A673 (cell line): ENCODE results near the gene DNAJC27. TPM values are rescaled to one million over a fixed set of nuclear protein-coding genes. Genes with fewer than 3 reads are reported as not detected.

ENCODE experiments used
- BruUV-seq: library from RNA; stranded (reverse); fragments of 400-500 nt; replicated peaks from 2 replicates; lab custom pipeline; 2021; lab: Mats Ljungman, UMichigan
- CTCF ChIA-PET: fragments of 300-600 bp; sonication (Branson Sonifier 250); formaldehyde crosslinking; loops from one replicate; lab custom pipeline; 2022; ENCODE audit warnings: antibody characterized with exemption; lab: Charles Lee
- POLR2A ChIA-PET: fragments of 300-600 bp; sonication (Branson Sonifier 250); formaldehyde crosslinking; loops from one replicate; lab custom pipeline; 2022; ENCODE audit warnings: antibody characterized with exemption; ENCODE audit not compliant: low non-redundant PET; lab: Charles Lee
- DNase-seq: peaks from one replicate; pipeline ENCODE4 v3.0.0-alpha.2; 2015; ENCODE audit warnings: low spot score
- H3K27ac ChIP-seq: fragments of 200-600 bp; sonication (generic); 2 replicates; pipeline ENCODE4 v1.5.1; 2016; ENCODE audit warnings: mixed run types, low read depth, mild to moderate bottlenecking, mixed read lengths, antibody characterized with exemption, low read length; ENCODE audit not compliant: poor library complexity, severe bottlenecking
- H3K27me3 ChIP-seq: fragments of 200-600 bp; sonication (generic); replicated peaks from 2 replicates; pipeline ENCODE4 v1.6.1; 2017; ENCODE audit warnings: mixed run types, low read depth, mild to moderate bottlenecking, mixed read lengths, antibody characterized with exemption, low read length; ENCODE audit not compliant: insufficient read depth, poor library complexity
- H3K36me3 ChIP-seq: fragments of 200-600 bp; sonication (generic); 2 replicates; pipeline ENCODE4 v1.6.1; 2016; ENCODE audit warnings: mixed run types, mild to moderate bottlenecking, mixed read lengths, antibody characterized with exemption, low read length; ENCODE audit not compliant: insufficient read depth, poor library complexity, severe bottlenecking
- H3K4me1 ChIP-seq: fragments of 200-600 bp; sonication (generic); 2 replicates; pipeline ENCODE4 v1.6.1; 2017; ENCODE audit warnings: mixed run types, mild to moderate bottlenecking, mixed read lengths, antibody characterized with exemption, low read length; ENCODE audit not compliant: insufficient read depth, poor library complexity, severe bottlenecking
- H3K4me3 ChIP-seq: fragments of 200-600 bp; sonication (generic); 2 replicates; pipeline ENCODE4 v1.5.1; 2016; ENCODE audit warnings: low read depth, mixed run types, mild to moderate bottlenecking, mixed read lengths, low read length; ENCODE audit not compliant: poor library complexity, severe bottlenecking
- H3K9me3 ChIP-seq: fragments of 200-600 bp; sonication (generic); 2 replicates; pipeline ENCODE4 v1.6.1; 2016; ENCODE audit warnings: mixed run types, low read depth, mild to moderate bottlenecking, mixed read lengths, antibody characterized with exemption, low read length; ENCODE audit not compliant: poor library complexity, severe bottlenecking
- CTCF ChIP-seq: fragments of 300-800, 200-600 bp; sonication (generic); conservative IDR thresholded peaks from 2 replicates; pipeline ENCODE4 v1.5.1; 2017; ENCODE audit warnings: low read depth, mild to moderate bottlenecking, antibody characterized with exemption, low read length, moderate library complexity, mixed read lengths
- EZH2 ChIP-seq: fragments of 200-600 bp; sonication (generic); IDR thresholded peaks from 2 replicates; pipeline ENCODE4 v1.6.1; 2017; ENCODE audit warnings: borderline replicate concordance, low read depth, mild to moderate bottlenecking, mixed read lengths, antibody characterized with exemption, low read length; ENCODE audit not compliant: poor library complexity, severe bottlenecking
- intact Hi-C: fragments of 100-400 bp; cut with micrococcal nuclease; formaldehyde crosslinking; loops from one replicate; pipeline ENCODE4 v1.10.0; 2022; ENCODE audit not compliant: unreplicated experiment
- total RNA-seq: library from RNA; stranded (reverse); gene quantifications from 2 replicates; pipeline ENCODE4 v1.2.3, GENCODE V29; 2021

The DNAJC27 gene
- total RNA-seq, 1 experiment from 2014 or later: 4.4 TPM

DNA sequence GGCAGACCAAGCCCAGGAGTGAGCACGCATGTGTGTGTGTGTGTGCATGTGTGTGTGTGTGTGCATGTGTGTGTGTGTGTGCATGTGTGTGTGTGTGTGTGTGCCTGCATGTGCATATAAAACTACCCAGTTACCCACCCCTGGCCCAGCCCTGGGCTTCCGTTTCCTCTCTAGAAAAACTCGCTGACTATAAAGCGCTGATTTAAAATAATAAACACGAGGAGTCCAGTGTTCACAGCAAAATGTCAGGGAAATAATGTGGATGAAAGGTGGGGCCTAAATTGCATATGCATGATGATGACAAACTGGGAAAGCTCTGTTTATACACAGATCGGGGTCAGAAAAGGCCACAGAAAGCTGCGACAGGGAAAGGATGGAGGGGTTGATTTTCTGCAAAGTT is 59.2 kb downstream of the DNAJC27 start:
- intact Hi-C loops: no loop called here
- H3K27me3 ChIP-seq: no peaks in the 10 kb centered on the region
- no peak overlapping the region for H3K4me3 ChIP-seq
- no peak overlapping the region for H3K27ac ChIP-seq
- TF ChIP-seq EZH2: no peak
- TF ChIP-seq CTCF: no peak
- BruUV-seq: no TSS peak
- H3K36me3 ChIP-seq: no peaks in the 10 kb centered on the region
- no peaks in the 10 kb centered on the region for H3K9me3 ChIP-seq
- no peak for DNase-seq
- no peaks in the 10 kb centered on the region for H3K4me1 ChIP-seq
- ChIA-PET POLR2A (no interaction called here), CTCF (no interaction called here)

- H3K4me3 ChIP-seq: no peak overlapping the region
- ChIA-PET POLR2A (no interaction called here), CTCF (no interaction called here)
- intact Hi-C loops: no loop called here
- no peaks in the 10 kb centered on the region for H3K4me1 ChIP-seq
- H3K27ac ChIP-seq: no peak overlapping the region
- H3K36me3 ChIP-seq: no peaks in the 10 kb centered on the region
- DNase-seq: no peak
- no peaks in the 10 kb centered on the region for H3K27me3 ChIP-seq
- no peaks in the 10 kb centered on the region for H3K9me3 ChIP-seq
- BruUV-seq: no TSS peak
- TF ChIP-seq EZH2 (no peak), CTCF (no peak)
Observed at GRCh38 chr2:24910245-24910644, 61.5 kb downstream of the DNAJC27 start.

- ChIA-PET CTCF (no interaction called here), POLR2A (no interaction called here)
- H3K4me3 ChIP-seq: no peak overlapping the region
- no TSS peak for BruUV-seq
- H3K9me3 ChIP-seq: no peaks in the 10 kb centered on the region
- H3K36me3 ChIP-seq: no peaks in the 10 kb centered on the region
- no peaks in the 10 kb centered on the region for H3K4me1 ChIP-seq
- H3K27me3 ChIP-seq: no peaks in the 10 kb centered on the region
- DNase-seq: no peak
- no peak overlapping the region for H3K27ac ChIP-seq
- intact Hi-C loops: no loop called here
- TF ChIP-seq CTCF (no peak), EZH2 (no peak)
Observed at GRCh38 chr2:24909555-24910177, 62.1 kb downstream of the DNAJC27 start.
